HG02623 (cell line): Measurements from ENCODE around the gene IQCH.

ENCODE experiments used
- ATAC-seq: cut with Tn5 transposase; IDR thresholded peaks from one replicate; pipeline ENCODE4 v1.9.1; 2021; ENCODE audit warnings: moderate library complexity; ENCODE audit not compliant: unreplicated experiment

IQCH gene

GRCh38 chr15:67521783-67522568 lies 267.4 kb downstream of the IQCH start:
- peak; percentile 17 for ATAC-seq

DNA sequence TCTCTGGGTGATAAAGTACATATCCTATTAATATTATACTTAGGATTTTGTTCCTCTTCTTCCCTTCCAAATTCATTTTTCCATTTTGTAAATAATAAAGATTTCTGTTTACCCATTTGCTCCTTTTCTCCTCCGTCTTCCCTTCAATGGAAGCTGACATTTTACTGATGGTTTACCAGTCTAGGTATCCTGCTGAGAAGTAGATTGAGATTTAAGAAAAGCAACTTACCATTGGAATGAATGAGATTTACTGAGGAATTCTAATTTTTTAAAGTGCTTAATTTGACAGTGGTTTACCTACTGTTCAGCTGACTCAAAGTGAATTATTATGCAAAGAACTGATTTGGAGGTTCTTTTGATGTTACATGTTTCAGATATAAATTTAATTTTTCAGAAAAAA lies 268.7 kb downstream of the IQCH start:
- no peak for ATAC-seq

DNA sequence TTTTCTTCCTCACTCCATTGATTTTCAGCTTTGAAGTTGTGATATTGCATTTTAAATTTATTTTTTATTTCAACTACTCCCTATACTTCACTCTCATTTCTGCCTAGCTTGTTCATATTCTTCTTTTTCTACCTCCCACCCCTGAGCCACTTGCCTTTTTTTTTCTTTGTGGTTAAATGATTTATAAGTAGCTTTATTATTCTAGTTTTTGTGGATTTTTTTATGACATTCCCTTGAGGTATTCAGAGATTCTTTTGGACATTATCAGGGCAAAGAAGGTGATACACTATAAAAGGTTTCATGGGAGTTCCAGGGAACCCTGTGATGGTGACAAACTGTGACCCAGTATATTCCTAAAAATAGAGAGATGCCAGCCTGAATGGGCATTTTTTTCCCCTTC lies 269.6 kb downstream of the IQCH start:
- no peak for ATAC-seq

GRCh38 chr15:67528513-67528912 lies 273.9 kb downstream of the IQCH start:
- ATAC-seq: no peak

DNA sequence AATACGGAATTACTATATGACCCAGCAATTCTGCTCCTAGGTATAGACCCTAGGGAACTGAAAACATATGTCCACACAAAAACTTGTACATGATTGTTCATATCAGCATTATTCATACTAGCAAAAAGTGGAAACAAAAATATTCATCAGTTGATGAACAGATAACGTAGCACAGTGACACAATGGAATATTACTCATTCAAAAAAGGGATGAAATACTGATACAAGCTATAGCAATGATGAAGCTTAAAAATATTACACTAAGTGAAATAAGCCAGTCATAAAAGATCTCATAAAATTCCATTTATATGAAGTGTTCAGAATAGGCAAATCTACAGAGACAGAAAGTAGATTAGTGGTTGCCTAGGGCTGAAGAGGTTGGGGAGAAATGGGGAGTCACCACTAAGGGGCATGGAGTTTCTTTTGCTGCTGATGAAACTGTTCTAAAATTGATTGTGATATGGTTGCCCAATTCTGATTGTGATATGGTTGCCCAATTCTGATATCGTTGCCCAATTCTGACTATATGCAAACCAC lies 276.9 kb downstream of the IQCH start:
- ATAC-seq: no peak

GRCh38 chr15:67533873-67534272 lies 279.3 kb downstream of the IQCH start:
- ATAC-seq: no peak

- ATAC-seq: no peak
Measured at GRCh38 chr15:67534360-67534759, 279.8 kb downstream of the IQCH start.

DNA sequence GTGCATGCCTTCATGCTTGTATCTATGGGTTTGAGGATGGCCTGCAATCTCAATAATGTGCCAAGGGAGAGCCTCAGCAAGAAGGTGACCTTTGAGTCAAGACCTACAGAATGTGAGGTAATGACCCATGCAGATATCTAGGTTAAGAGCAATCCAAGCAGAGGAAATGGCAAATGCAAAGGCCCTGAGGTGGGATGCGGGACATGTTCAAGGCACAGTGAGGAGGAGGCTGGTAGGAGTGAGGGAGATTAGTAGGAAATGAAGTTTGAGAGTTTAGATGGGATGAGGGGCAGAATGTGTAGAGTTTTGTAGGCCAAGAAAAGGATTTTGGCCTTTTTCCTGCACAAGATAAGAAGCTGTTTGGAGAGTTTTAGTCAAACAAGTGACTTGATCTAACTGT lies 283.2 kb downstream of the IQCH start:
- ATAC-seq: no peak

GRCh38 chr15:67542420-67543347 lies 288.1 kb downstream of the IQCH start, which contains the start of gene MAP2K5:
Gene MAP2K5 (plus strand): TSS chr15:67542703. CDS start chr15:67543336, 633 bp downstream.
- ATAC-seq: peak; percentile 46

- ATAC-seq: no peak
Measured at GRCh38 chr15:67543348-67543718, 288.7 kb downstream of the IQCH start.

DNA sequence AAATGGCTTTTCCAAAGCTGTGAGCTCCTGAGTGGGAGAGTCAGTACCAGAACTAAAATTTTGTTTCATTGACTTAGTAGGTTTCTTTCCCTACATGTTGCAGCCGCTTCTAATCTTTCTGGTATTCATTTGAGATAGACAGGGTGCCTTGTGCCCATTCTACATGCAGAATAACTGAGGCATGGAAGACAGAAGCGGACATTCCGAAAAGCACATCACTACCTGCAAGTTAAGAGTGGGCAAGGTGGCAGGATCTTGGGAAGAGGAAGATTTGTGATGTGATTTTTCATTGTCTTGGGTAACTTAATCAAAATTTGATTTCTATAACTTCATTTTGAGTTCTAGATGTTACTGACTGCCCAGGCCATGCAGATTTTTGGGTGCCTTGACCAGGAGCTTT lies 289.9 kb downstream of the IQCH start:
- no peak for ATAC-seq

DNA sequence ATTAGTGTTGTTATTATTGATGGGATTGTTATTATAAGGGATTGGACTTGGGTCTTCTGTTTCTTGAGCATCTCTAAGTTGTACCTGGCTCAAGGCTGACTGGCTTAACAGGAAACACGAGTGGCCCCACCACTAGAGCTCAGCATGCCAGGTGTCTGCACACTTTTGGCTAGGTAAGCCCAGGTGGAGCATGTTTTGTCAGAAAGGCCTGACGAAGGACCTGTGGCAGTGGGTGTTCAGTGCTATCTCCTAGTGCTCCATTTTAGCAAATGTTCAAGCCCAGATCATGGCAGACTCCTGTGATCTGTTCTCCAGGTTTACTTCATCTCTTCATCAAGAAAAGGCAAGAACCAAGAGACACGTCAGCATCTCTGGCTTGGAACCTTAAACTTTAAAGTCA lies 291.3 kb downstream of the IQCH start:
- ATAC-seq: no peak

GRCh38 chr15:67547064-67547463 lies 292.5 kb downstream of the IQCH start:
- ATAC-seq: no peak

GRCh38 chr15:67547836-67548235 lies 293.2 kb downstream of the IQCH start:
- no peak for ATAC-seq

- ATAC-seq: no peak
Measured at GRCh38 chr15:67548236-67548852, 293.8 kb downstream of the IQCH start.

GRCh38 chr15:67548862-67549651 lies 294.5 kb downstream of the IQCH start:
- ATAC-seq: no peak

GRCh38 chr15:67549736-67550135 lies 295.1 kb downstream of the IQCH start:
- no peak for ATAC-seq

- ATAC-seq: no peak
Measured at GRCh38 chr15:67550522-67550921, 295.9 kb downstream of the IQCH start.

DNA sequence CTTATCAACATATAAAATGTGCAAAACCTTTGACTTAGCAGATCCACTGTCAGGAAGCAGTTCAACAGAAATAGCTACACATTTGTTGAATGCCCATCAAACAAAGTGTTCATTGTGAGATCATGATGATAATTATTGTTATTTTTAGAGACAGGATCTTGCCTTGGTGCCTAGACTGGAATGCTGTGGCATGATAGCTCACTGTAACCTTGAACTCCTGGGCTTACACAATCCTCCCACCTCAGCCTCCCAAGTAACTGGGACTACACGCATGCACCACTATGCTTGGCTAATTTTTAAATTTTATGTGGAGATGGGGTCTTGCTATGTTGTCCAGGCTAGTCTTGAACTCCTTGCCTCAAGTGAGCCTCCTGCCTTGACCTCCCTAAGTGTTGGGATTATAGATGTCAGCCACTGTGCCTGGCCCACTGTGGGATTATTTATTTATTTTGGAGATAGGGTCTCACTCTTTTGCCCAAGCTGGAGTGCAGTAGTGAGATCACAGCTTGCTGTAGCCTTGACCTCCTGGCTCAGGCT lies 296.7 kb downstream of the IQCH start:
- no peak for ATAC-seq
